Measurements from ENCODE around the gene CBFA2T2. TPM values are rescaled to one million over a fixed set of nuclear protein-coding genes. Genes with fewer than 3 reads are reported as not detected.

CBFA2T2 gene
- total and polyA plus RNA-seq, 2 of the 4 experiments (the other 2 are of a cell fraction): 3.8 to 6.2 TPM

DNA sequence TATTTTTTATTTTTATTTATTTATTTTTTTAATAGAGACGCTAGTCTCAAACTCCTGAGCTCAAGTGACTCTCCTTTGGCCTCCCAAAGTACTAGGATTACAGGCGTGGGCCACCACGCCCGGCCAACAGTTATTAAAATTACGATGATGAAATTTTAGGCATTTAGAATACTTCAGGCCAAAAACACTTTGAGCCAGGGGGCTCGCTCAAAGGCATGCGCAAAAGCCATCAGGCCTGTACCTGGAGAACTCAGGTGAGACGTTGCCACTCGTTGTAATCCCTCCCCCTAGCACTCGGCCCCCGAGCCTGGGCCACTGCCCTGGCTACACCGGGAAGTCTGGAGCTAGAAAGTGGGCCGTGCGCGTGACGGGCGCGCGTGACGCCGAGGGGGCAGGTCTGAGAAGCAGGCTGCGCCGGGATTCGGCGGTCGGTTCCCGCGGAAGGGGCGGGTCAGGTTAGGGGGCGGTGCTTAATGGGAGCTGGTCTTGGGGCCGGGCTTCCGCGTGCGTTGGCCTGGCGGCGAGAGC lies 337 bp upstream of the CBFA2T2 start:
- Histone ChIP-seq H2AK5ac (ENCODE audit: low read depth, low read length) (peak overlapping the region; percentile 88; the same call in 1 of the 2 replicates), H3K9me3 (ENCODE audit: control insufficient read depth, insufficient read depth, low read length) (no peaks in the 10 kb centered on the region), H4K91ac (ENCODE audit: insufficient read depth, low read depth, low read length) (peak overlapping the region; percentile 67; the same call in 1 of the 2 replicates), H3K4me2 (ENCODE audit: low read depth, low read length) (peak overlapping the region; percentile 93), H4K8ac (ENCODE audit: low read depth in 2 of 2, low read length in 2 of 2) (peak overlapping the region; percentile 92 to 95), H3K27me3 (ENCODE audit: control insufficient read depth, insufficient read depth, low read length) (no peaks in the 10 kb centered on the region), H3K56ac (ENCODE audit: extremely low read depth, insufficient read depth, low read length) (peak overlapping the region; percentile 53), H4K20me1 (ENCODE audit: insufficient read depth, low read length) (no peaks in the 10 kb centered on the region), H3K36me3 (ENCODE audit: control insufficient read depth, insufficient read depth, low read length) (peaks cover 4% of the 10 kb centered on the region), H3K27ac (ENCODE audit: insufficient read depth, low read length) (peak overlapping the region; percentile 84), H3K9me1 (ENCODE audit: insufficient read depth, low read length) (no peaks in the 10 kb centered on the region), H2BK120ac (ENCODE audit: low read depth, low read length) (0 out of 2 replicates have a peak overlapping the region, but pooled peaks have one; percentile 1), H3K79me1 (ENCODE audit: low read depth in 1 of 2, low read length in 2 of 2) (peaks cover 19 to 29% of the 10 kb centered on the region in 2 experiments; a peak in 3 of 4 replicates), H3K4ac (ENCODE audit: low read depth, low read length) (peak overlapping the region; percentile 82), H4K5ac (ENCODE audit: low read depth, low read length) (peak overlapping the region; percentile 96), H2BK5ac (ENCODE audit: low read depth, low read length, poor library complexity, severe bottlenecking) (peak overlapping the region; percentile 62), H2BK15ac (ENCODE audit: low read depth, low read length) (peak overlapping the region; percentile 13; the same call in 1 of the 3 replicates), H3K4me1 (ENCODE audit: control insufficient read depth, insufficient read depth, low read length) (no peaks in the 10 kb centered on the region), H3K14ac (replicated peaks; ENCODE audit: low read depth, low read length) (peak overlapping the region; percentile 87), H2AK9ac (replicated peaks; ENCODE audit: low read depth, low read length, poor library complexity) (peak overlapping the region; percentile 42), H2AFZ (replicated peaks; ENCODE audit: low read length, poor library complexity) (peak overlapping the region; percentile 89), H3K18ac (ENCODE audit: low read depth, low read length) (peak overlapping the region; percentile 70), H3K9ac (ENCODE audit: low read depth, low read length) (peak overlapping the region; percentile 83), H3K4me3 (ENCODE audit: insufficient read depth, low read depth, low read length) (peak overlapping the region; percentile 61), H3K23ac (ENCODE audit: low read depth, low read length) (no peak overlapping the region), H2BK20ac (ENCODE audit: low read depth, low read length) (no peak overlapping the region)
- dilution Hi-C loops (cut with HindIII; ENCODE audit: low sequenced_read_pairs, unreplicated experiment) (no loop called here), intact Hi-C loops (cut with micrococcal nuclease) (loop anchor here (5.0 kb wide), 1 partner anchor 43 kb away; no protein-coding TSS in a partner anchor), in situ Hi-C loops (cut with MboI; ENCODE audit: low sequenced_read_pairs) (no loop called here)
- TF ChIP-seq USF2 (IDR thresholded peaks at IDR 0.05; ENCODE audit: low read depth, low read length) (peak; percentile 90), CEBPB (IDR thresholded peaks at IDR 0.05; ENCODE audit: low read depth, low read length) (no peak), RAD21 (IDR thresholded peaks at IDR 0.05; ENCODE audit: low read length) (no peak), FOS (IDR thresholded peaks at IDR 0.05; ENCODE audit: low read depth, low read length) (0 out of 2 replicates have a peak, but pooled peaks have one; percentile 24), RFX5 (IDR thresholded peaks at IDR 0.05; ENCODE audit: low read depth, low read length) (no peak), POLR2A (IDR thresholded peaks at IDR 0.05; ENCODE audit: low read depth, low read length) (peak; percentile 94), MAZ (IDR thresholded peaks at IDR 0.05; ENCODE audit: borderline replicate concordance, low read depth, low read length) (peak; percentile 78; the same call in 1 of the 2 replicates), SMC3 (IDR thresholded peaks at IDR 0.05; ENCODE audit: low read depth, low read length) (no peak), BHLHE40 (IDR thresholded peaks at IDR 0.05; ENCODE audit: low read depth, low read length) (peak; percentile 47; the same call in 1 of the 2 replicates), CHD1 (IDR thresholded peaks at IDR 0.05; ENCODE audit: low read depth, low read length) (no peak), MXI1 (IDR thresholded peaks at IDR 0.05; ENCODE audit: borderline replicate concordance, low read depth, low read length) (peak; percentile 56; the same call in 1 of the 2 replicates), RCOR1 (IDR thresholded peaks at IDR 0.05; ENCODE audit: insufficient replicate concordance, low read length) (no peak), MAFK (IDR thresholded peaks at IDR 0.05; ENCODE audit: low read depth, low read length) (no peak)
- TF ChIP-seq, protein P1, sequence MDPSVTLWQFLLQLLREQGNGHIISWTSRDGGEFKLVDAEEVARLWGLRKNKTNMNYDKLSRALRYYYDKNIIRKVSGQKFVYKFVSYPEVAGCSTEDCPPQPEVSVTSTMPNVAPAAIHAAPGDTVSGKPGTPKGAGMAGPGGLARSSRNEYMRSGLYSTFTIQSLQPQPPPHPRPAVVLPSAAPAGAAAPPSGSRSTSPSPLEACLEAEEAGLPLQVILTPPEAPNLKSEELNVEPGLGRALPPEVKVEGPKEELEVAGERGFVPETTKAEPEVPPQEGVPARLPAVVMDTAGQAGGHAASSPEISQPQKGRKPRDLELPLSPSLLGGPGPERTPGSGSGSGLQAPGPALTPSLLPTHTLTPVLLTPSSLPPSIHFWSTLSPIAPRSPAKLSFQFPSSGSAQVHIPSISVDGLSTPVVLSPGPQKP (IDR thresholded peaks at IDR 0.05; ENCODE audit: borderline replicate concordance, low read depth, low read length): no peak
- DNase-seq (peak; percentile 95), ATAC-seq (ENCODE audit: low read depth) (peak; percentile 99)
- CTCF ChIA-PET: interaction anchor here (0.5 kb wide), 1 partner anchor 174 kb away, joined by 3 read pairs; no protein-coding TSS in a partner anchor
- no CpG with 5 or more reads among the region's 36 CpGs for WGBS, 2 experiments (ENCODE audit: extremely low coverage in 2 of 2, insufficient read length in 1 of 2)
- no TSS peak for BruUV-seq (replicated peaks)
- POLR2A ChIA-PET (ENCODE audit: unreplicated experiment): interaction anchor here (0.6 kb wide), 1 partner anchor 1559 kb away, joined by 5 read pairs; no protein-coding TSS in a partner anchor

Measured in IMR-90 (cell line).